HEK293T (cell line): ENCODE measurements around the gene ERC1.

Source experiments
- CTCF ChIA-PET: fragments of 350-600 bp; formaldehyde crosslinking; extraction: SDS; loops from one replicate; lab custom pipeline; 2021; ENCODE audit warnings: antibody characterized with exemption, inconsistent platforms; lab: Yijun Ruan, JAX
- POLR2A ChIA-PET: fragments of 350-600 bp; formaldehyde crosslinking; extraction: SDS; loops from one replicate; lab custom pipeline; 2020; ENCODE audit warnings: antibody characterized with exemption, inconsistent platforms; lab: Yijun Ruan, JAX
- DNase-seq: peaks from one replicate; pipeline ENCODE4 v3.0.0; 2012; ENCODE audit warnings: mixed read lengths; ENCODE audit errors: extremely low spot score
- ARNT ChIP-seq: fragments of 450-650 bp; IDR thresholded peaks from 2 replicates; pipeline ENCODE4 v1.6.1; 2017; ENCODE audit warnings: mild to moderate bottlenecking
- BHLHE40 ChIP-seq: fragments of 450-650 bp; IDR thresholded peaks from 2 replicates; pipeline ENCODE4 v1.6.1; 2016; ENCODE audit warnings: mild to moderate bottlenecking, moderate library complexity, borderline replicate concordance
- CTBP1 ChIP-seq: fragments of 450-650 bp; IDR thresholded peaks from 2 replicates; pipeline ENCODE4 v1.6.1; 2016; ENCODE audit warnings: borderline replicate concordance
- ELF4 ChIP-seq: fragments of 450-650 bp; IDR thresholded peaks from 2 replicates; pipeline ENCODE4 v1.6.1; 2017; ENCODE audit warnings: antibody characterized with exemption
- FOXA1 ChIP-seq: fragments of 450-650 bp; IDR thresholded peaks from 2 replicates; pipeline ENCODE4 v1.6.1; 2016; ENCODE audit warnings: mild to moderate bottlenecking
- FOXK2 ChIP-seq: fragments of 450-650 bp; IDR thresholded peaks from 2 replicates; pipeline ENCODE4 v1.6.1; 2016; ENCODE audit warnings: mild to moderate bottlenecking
- FOXM1 ChIP-seq: fragments of 450-650 bp; IDR thresholded peaks from 2 replicates; pipeline ENCODE4 v1.6.1; 2017; ENCODE audit warnings: mild to moderate bottlenecking, borderline replicate concordance
- HDGF ChIP-seq: fragments of 450-650 bp; IDR thresholded peaks from 2 replicates; pipeline ENCODE4 v1.6.1; 2017; ENCODE audit warnings: antibody characterized with exemption, borderline replicate concordance
- L3MBTL2 ChIP-seq: fragments of 450-650 bp; conservative IDR thresholded peaks from 2 replicates; pipeline ENCODE4 v1.6.1; 2016; ENCODE audit warnings: mild to moderate bottlenecking
- LEF1 ChIP-seq: fragments of 450-650 bp; IDR thresholded peaks from 2 replicates; pipeline ENCODE4 v1.6.1; 2017; ENCODE audit warnings: mild to moderate bottlenecking, borderline replicate concordance
- NFRKB ChIP-seq: fragments of 450-650 bp; IDR thresholded peaks from 2 replicates; pipeline ENCODE4 v1.6.1; 2016; ENCODE audit warnings: mild to moderate bottlenecking, moderate library complexity
- PKNOX1 ChIP-seq: fragments of 450-650 bp; IDR thresholded peaks from 2 replicates; pipeline ENCODE4 v1.6.1; 2016
- SP1 ChIP-seq: fragments of 450-650 bp; IDR thresholded peaks from 2 replicates; pipeline ENCODE4 v1.6.1; 2017
- SUZ12 ChIP-seq: fragments of 450-650 bp; IDR thresholded peaks from 2 replicates; pipeline ENCODE4 v1.6.1; 2016; ENCODE audit warnings: mild to moderate bottlenecking
- TARDBP ChIP-seq: fragments of 450-650 bp; IDR thresholded peaks from 2 replicates; pipeline ENCODE4 v1.6.1; 2016
- ZNF384 ChIP-seq: fragments of 450-650 bp; IDR thresholded peaks from 2 replicates; pipeline ENCODE4 v1.6.1; 2016

Gene ERC1

GRCh38 chr12:1488908-1489381, 497.9 kb downstream of the ERC1 start:
- ChIA-PET POLR2A (no interaction called here), CTCF (no interaction called here)
- DNase-seq, result no peak
- TF ChIP-seq BHLHE40 (no peak), TARDBP (no peak), HDGF (no peak), LEF1 (no peak), ZNF384 (no peak), ELF4 (no peak), ARNT (no peak), FOXM1 (no peak), CTBP1 (no peak), NFRKB (no peak), SP1 (no peak), SUZ12 (no peak), FOXK2 (no peak), FOXA1 (no peak), PKNOX1 (no peak)

DNA sequence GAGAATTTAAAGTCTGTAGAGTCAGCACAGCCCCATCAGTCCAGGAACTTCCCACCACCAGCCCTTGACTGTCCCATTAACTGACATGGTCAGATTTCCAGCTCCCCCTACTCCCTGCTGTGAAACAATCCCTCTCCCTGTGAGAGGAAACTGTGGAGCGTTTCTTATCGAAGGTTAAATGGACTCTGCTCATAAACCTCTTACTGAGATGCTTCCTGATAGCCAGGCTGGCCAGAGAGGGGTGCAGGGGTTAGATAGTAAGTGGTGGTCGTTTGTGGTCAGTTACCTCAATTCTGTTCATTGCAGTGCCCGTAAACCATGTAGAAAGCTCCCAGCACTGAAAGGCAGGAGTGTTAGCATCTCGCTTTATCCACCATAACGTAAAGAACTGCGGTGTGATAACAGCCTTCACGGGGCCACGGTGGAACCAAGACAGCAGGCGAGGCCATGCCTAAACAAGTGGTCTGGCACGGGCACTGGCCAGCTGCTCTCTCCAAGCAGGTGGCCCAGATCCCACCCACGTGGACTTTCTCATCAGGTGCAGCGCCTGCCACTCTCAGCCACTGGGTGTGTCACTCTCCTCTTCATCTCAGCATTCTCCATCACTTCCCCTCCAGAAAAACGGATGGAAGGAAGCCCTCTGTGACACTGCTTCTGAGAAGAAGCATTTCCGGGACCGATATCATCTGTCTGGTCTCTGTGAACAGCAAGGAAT, 501.1 kb downstream of the ERC1 start:
- peak; percentile 34 for DNase-seq
- POLR2A ChIA-PET, result no interaction called here
- TF ChIP-seq FOXM1, result no peak
- no peak for TF ChIP-seq NFRKB
- no peak for TF ChIP-seq SP1
- TF ChIP-seq LEF1, result no peak
- TF ChIP-seq BHLHE40, result no peak
- TF ChIP-seq ZNF384, result no peak
- TF ChIP-seq FOXA1, result no peak
- TF ChIP-seq ARNT, result no peak
- TF ChIP-seq HDGF, result no peak
- TF ChIP-seq SUZ12, result no peak
- CTCF ChIA-PET, result no interaction called here

DNA sequence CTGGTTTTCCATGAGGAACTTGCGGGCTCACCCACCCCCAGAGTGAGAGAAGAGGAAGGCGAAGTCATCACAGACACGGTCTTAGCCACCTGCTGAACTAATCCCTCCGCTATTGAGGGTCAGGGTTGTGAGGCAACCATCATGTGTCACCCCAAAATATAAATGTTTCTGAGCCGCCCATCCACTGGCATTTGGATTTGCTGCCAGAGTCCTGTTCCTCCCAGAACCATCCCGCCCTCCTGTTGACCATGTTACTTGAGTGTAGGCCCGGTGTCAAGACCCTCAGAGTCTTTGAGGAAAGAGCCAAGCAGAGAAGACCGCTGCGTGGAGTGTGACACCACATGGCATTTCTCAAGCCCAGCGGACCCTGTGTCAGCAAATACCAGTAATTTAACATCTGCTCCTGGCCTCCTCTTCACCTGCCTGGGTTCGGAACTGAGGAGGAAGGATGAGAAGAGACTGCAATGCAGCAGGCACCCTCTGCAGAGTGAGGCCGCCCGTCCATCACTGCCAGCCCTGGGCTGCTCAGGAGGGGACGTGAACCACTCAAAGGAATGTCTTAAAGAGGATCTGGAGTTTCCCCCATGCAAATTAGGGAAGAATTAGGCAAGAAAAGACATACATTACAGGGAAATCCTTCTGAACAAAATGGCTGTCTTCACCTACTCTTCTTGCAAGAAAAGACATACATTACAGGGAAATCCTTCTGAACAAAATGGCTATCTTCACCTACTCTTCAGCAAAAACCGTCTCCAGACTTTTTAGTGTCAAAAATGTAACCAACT, 502.9 kb downstream of the ERC1 start:
- TF ChIP-seq PKNOX1 (no peak), SUZ12 (no peak), NFRKB (no peak), ARNT (no peak), FOXM1 (no peak), HDGF (no peak), SP1 (no peak), LEF1 (no peak), TARDBP (no peak), FOXK2 (no peak), FOXA1 (no peak), BHLHE40 (no peak)
- CTCF ChIA-PET, result no interaction called here
- no peak for DNase-seq
- POLR2A ChIA-PET, result no interaction called here

DNA sequence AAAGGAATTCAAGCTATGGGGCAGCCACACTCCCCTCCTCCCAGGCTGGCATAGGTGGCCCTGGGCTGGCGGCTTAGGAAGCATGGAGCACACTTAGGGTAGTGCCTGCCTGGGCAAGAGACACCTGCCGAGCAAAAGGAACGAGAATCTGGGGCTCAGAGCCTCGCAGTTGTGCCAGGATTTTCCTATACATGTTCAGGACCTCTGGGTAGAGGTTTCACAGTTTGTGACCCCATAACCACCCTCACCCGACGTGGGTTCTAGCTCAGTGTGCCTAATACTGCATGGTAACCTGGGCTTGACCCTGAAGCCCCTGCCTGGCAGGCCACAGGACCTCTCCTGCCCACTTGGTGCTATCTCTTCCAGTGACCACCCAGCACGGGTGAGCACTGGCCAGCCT, 503.8 kb downstream of the ERC1 start:
- ChIA-PET CTCF (interaction anchor here (1.6 kb wide), 1 partner anchor 377 kb away, joined by 4 read pairs; no protein-coding TSS in a partner anchor), POLR2A (no interaction called here)

DNA sequence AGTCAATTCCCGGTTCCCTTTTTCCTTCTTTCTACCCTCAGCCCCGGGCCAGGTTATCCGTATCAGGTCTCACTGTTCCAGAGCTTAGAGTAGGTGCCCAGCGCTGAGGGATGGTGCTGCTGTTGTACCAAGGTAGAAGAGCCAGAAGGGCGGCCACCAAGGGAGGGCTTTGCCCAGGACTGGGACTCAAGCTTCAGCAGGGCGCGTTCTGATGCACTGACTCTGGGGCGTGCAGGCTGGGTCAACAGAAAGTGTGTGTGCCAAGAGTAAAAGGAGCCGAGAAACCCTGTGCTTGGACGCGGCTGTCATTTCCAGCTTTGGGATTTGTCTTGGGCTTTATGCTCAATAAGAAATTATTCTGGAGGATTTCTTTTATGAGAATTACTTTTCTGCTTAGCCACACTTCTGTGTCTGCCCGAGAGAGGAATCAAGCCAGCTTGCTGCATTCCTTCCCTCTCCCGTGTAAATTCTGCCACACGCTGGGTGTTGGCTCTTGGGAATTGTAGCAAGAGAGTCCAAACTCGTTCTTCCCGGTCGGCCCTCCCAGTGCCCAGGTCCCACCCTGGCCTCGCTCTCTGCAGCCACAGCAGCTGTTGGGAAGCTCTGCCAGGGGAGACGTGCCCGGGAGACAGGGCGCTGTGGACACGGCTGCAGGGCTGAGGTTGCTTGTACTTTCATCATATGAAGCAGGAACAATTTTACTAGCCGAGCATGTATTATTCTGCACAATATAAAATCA, 505.3 kb downstream of the ERC1 start:
- TF ChIP-seq PKNOX1 (no peak), FOXM1 (no peak), CTBP1 (no peak), L3MBTL2 (no peak), ELF4 (no peak), BHLHE40 (no peak), SUZ12 (no peak), ARNT (no peak), FOXA1 (no peak), TARDBP (no peak), FOXK2 (no peak)
- CTCF ChIA-PET, result interaction anchor here (1.6 kb wide), 1 partner anchor 378 kb away, joined by 4 read pairs; no protein-coding TSS in a partner anchor
- no peak for DNase-seq
- POLR2A ChIA-PET, result interaction anchor here (0.5 kb wide), 1 partner anchor 48 kb away, joined by 3 read pairs; no protein-coding TSS in a partner anchor

More for the DNA sequence above, 503.8 kb downstream of the ERC1 start:
- no peak for DNase-seq
- TF ChIP-seq FOXA1 (no peak), FOXM1 (no peak), FOXK2 (no peak), HDGF (no peak)
